ENCODE data around the gene SLC6A5.

SLC6A5 gene

GRCh38 chr11:20688761-20689160 is 89.4 kb downstream of the SLC6A5 start:
- no peak overlapping the region for H3K4me3 ChIP-seq
- no peak for DNase-seq (ENCODE audit: low spot score)
- no peak for TF ChIP-seq CTCF (IDR thresholded peaks at IDR 0.05)
- H3K27ac ChIP-seq: no peak overlapping the region

GRCh38 chr11:20707876-20708275 is 108.5 kb downstream of the SLC6A5 start:
- no peak overlapping the region for H3K27ac ChIP-seq
- no peak for DNase-seq (ENCODE audit: low spot score)
- no peak for TF ChIP-seq CTCF (IDR thresholded peaks at IDR 0.05)

More at GRCh38 chr11:20707876-20708275, 108.5 kb downstream of the SLC6A5 start:
- no peak overlapping the region for H3K4me3 ChIP-seq

All from coronary artery (tissue), 2 donors.